Measurements from ENCODE around the gene SLC17A7. TPM values are rescaled to one million over a fixed set of nuclear protein-coding genes. Genes with fewer than 3 reads are reported as not detected.

SLC17A7 gene
- total and polyA plus RNA-seq, 9 of the 15 experiments (the other 6 are each of a cell fraction or from before 2014, with no cell fraction given), result 1.1 to 15.7 (median 2.4) TPM

DNA sequence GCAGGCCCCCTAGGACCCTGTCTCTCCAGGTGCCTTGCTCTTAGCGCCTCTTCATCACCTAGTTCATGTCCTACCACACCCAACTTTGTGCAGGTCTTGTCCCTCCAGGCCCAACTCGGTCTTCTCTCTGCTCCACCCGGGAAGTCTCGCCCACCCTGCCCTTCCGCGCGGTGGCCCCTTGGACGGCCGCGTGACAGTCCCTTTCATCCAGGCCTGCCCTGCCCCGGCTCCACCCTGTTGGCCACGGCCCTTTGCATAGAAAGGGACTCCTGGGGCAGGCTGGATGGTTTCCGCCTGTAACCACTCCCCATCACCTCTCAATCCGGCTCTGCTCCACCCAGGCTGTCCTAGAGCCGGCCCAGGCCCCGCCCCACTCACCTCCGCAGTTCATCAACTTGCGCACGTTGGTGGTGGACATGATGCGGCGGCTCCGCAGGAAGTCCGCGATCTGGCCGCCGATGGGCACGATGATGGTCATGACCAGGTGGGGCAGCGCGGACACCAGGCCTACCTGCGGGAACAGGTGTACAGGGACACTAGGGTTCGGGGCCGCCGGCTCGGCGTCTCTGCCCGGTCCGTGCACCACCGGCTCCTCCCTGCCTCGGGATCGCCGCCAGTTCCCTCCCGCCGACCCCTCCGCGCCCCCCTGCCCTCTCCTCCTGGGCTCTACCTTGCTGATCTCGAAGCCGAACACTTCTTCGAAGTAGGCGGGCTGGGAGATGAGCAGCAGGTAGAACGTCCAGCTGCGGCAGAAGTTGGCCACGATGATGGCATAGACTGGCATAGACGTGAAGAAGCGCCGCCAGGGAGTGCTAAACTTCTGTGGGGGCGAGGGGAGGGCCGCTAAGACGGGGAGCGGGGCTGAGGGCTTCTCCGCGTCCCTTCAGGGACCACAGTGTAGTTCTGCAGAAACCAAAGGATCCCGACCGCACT lies 8.9 kb downstream of the SLC17A7 start (continued):
- no peak for TF ChIP-seq HEY1 (CRISPR knock-in tag; IDR thresholded peaks at IDR 0.05; ENCODE audit: borderline replicate concordance)
- no peak for TF ChIP-seq ERF (CRISPR knock-in tag; IDR thresholded peaks at IDR 0.05)
- TF ChIP-seq ZNF146 (CRISPR knock-in tag; IDR thresholded peaks at IDR 0.05; ENCODE audit: unreplicated experiment), result no peak
- TF ChIP-seq ZNF3 (CRISPR knock-in tag; IDR thresholded peaks at IDR 0.05), result no peak
- TF ChIP-seq, protein P1, sequence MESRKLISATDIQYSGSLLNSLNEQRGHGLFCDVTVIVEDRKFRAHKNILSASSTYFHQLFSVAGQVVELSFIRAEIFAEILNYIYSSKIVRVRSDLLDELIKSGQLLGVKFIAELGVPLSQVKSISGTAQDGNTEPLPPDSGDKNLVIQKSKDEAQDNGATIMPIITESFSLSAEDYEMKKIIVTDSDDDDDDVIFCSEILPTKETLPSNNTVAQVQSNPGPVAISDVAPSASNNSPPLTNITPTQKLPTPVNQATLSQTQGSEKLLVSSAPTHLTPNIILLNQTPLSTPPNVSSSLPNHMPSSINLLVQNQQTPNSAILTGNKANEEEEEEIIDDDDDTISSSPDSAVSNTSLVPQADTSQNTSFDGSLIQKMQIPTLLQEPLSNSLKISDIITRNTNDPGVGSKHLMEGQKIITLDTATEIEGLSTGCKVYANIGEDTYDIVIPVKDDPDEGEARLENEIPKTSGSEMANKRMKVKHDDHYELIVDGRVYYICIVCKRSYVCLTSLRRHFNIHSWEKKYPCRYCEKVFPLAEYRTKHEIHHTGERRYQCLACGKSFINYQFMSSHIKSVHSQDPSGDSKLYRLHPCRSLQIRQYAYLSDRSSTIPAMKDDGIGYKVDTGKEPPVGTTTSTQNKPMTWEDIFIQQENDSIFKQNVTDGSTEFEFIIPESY (CRISPR knock-in tag; IDR thresholded peaks at IDR 0.05), result peak; percentile 74; the same call in 1 of the 2 replicates
- TF ChIP-seq, protein P2, sequence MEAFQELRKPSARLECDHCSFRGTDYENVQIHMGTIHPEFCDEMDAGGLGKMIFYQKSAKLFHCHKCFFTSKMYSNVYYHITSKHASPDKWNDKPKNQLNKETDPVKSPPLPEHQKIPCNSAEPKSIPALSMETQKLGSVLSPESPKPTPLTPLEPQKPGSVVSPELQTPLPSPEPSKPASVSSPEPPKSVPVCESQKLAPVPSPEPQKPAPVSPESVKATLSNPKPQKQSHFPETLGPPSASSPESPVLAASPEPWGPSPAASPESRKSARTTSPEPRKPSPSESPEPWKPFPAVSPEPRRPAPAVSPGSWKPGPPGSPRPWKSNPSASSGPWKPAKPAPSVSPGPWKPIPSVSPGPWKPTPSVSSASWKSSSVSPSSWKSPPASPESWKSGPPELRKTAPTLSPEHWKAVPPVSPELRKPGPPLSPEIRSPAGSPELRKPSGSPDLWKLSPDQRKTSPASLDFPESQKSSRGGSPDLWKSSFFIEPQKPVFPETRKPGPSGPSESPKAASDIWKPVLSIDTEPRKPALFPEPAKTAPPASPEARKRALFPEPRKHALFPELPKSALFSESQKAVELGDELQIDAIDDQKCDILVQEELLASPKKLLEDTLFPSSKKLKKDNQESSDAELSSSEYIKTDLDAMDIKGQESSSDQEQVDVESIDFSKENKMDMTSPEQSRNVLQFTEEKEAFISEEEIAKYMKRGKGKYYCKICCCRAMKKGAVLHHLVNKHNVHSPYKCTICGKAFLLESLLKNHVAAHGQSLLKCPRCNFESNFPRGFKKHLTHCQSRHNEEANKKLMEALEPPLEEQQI (IDR thresholded peaks at IDR 0.05), result no peak
- no peak for TF ChIP-seq TSC22D4 (tag; IDR thresholded peaks at IDR 0.05)
- TF ChIP-seq TAF15 (IDR thresholded peaks at IDR 0.05; ENCODE audit: low read depth, low read length), result no peak
- no peak for TF ChIP-seq RBM22 (IDR thresholded peaks at IDR 0.05; ENCODE audit: low read depth, low read length, poor library complexity, severe bottlenecking)
- TF ChIP-seq, protein P3, sequence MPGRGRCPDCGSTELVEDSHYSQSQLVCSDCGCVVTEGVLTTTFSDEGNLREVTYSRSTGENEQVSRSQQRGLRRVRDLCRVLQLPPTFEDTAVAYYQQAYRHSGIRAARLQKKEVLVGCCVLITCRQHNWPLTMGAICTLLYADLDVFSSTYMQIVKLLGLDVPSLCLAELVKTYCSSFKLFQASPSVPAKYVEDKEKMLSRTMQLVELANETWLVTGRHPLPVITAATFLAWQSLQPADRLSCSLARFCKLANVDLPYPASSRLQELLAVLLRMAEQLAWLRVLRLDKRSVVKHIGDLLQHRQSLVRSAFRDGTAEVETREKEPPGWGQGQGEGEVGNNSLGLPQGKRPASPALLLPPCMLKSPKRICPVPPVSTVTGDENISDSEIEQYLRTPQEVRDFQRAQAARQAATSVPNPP (IDR thresholded peaks at IDR 0.05; ENCODE audit: borderline replicate concordance, insufficient read depth, insufficient read length), result no peak
- no peak for TF ChIP-seq FOXA1 (IDR thresholded peaks at IDR 0.05; ENCODE audit: borderline replicate concordance)
- TF ChIP-seq, protein P4, sequence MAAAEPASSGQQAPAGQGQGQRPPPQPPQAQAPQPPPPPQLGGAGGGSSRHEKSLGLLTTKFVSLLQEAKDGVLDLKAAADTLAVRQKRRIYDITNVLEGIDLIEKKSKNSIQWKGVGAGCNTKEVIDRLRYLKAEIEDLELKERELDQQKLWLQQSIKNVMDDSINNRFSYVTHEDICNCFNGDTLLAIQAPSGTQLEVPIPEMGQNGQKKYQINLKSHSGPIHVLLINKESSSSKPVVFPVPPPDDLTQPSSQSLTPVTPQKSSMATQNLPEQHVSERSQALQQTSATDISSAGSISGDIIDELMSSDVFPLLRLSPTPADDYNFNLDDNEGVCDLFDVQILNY (CRISPR knock-in tag; IDR thresholded peaks at IDR 0.05), result no peak
